H1 (cell line): ENCODE measurements around the gene ALDH4A1. TPM values are rescaled to one million over a fixed set of nuclear protein-coding genes. Genes with fewer than 3 reads are reported as not detected.

Experiments
- CTCF ChIA-PET: fragments of 300-600 bp; sonication (Branson Sonifier 250); formaldehyde crosslinking; loops from one replicate; lab custom pipeline; 2021; ENCODE audit not compliant: partially characterized antibody; lab: Charles Lee
- POLR2A ChIA-PET: fragments of 300-600 bp; sonication (Branson Sonifier 250); formaldehyde crosslinking; loops from one replicate; lab custom pipeline; 2021; ENCODE audit warnings: inconsistent platforms; ENCODE audit not compliant: partially characterized antibody; lab: Charles Lee
- DNase-seq, 2 experiments: peaks; one replicate each; pipeline versions ENCODE4 v3.0.0 to v3.0.0-alpha.2; 2010 to 2022; ENCODE audit warnings: low spot score in 2 of 2, low read depth in 1 of 2, mixed read lengths in 1 of 2
- FAIRE-seq: peaks from 2 replicates; lab custom pipeline; 2011; peaks lifted over from hg19 to GRCh38; lab: Jason Lieb, UNC
- H2AFZ ChIP-seq: 2 replicates; pipeline ENCODE4 v1.8.1; 2012; ENCODE audit warnings: low read length, inconsistent platforms
- H2AK5ac ChIP-seq: 2 replicates; pipeline ENCODE4 v1.6.1; 2013; ENCODE audit warnings: low read depth, low read length
- H2BK120ac ChIP-seq: replicated peaks from 2 replicates; pipeline ENCODE3; 2013; ENCODE audit warnings: low read depth, low read length, inconsistent platforms
- H2BK12ac ChIP-seq: 2 replicates; pipeline ENCODE4 v1.6.1; 2013; ENCODE audit warnings: low read depth, low read length
- H2BK15ac ChIP-seq: 2 replicates; pipeline ENCODE4 v1.6.1; 2013; ENCODE audit warnings: low read length
- H2BK20ac ChIP-seq: 2 replicates; pipeline ENCODE4 v1.6.1; 2013; ENCODE audit warnings: low read length
- H2BK5ac ChIP-seq: 2 replicates; pipeline ENCODE4 v1.6.1; 2013; ENCODE audit warnings: low read depth, low read length
- H3K14ac ChIP-seq: 2 replicates; pipeline ENCODE4 v1.6.1; 2013; ENCODE audit warnings: inconsistent platforms; ENCODE audit not compliant: insufficient read length
- H3K18ac ChIP-seq: 2 replicates; pipeline ENCODE4 v1.6.1; 2013; ENCODE audit warnings: low read length; ENCODE audit errors: extremely low read depth
- H3K23ac ChIP-seq: 2 replicates; pipeline ENCODE4 v1.6.1; 2013; ENCODE audit warnings: inconsistent platforms; ENCODE audit not compliant: insufficient read length
- H3K23me2 ChIP-seq: 2 replicates; pipeline ENCODE4 v1.6.1; 2013; ENCODE audit warnings: low read depth, low read length
- H3K27ac ChIP-seq: 2 replicates; pipeline ENCODE4 v1.6.1; 2011; ENCODE audit warnings: low read depth, low read length, inconsistent platforms
- H3K27me3 ChIP-seq, 4 experiments: replicated peaks in 1 of 4; 1 replicate in 1 of 4; 2 replicates in 3 of 4; pipeline versions ENCODE4 v1.6.1 to v1.8.1; 2011 to 2013; ENCODE audit warnings: low read length in 3 of 4, mild to moderate bottlenecking in 3 of 4, inconsistent platforms in 2 of 4, mixed read lengths in 2 of 4, moderate library complexity in 1 of 4; ENCODE audit not compliant: control insufficient read depth in 3 of 4, insufficient read depth in 3 of 4; ENCODE audit errors: extremely low read depth in 1 of 4
- H3K36me3 ChIP-seq, 4 experiments: 2 replicates each; pipeline versions ENCODE4 v1.6.1 to v1.8.1; 2011 to 2013; ENCODE audit warnings: mild to moderate bottlenecking in 4 of 4, low read length in 3 of 4, moderate library complexity in 2 of 4, control low read depth in 1 of 4, inconsistent platforms in 1 of 4; ENCODE audit not compliant: insufficient read depth in 4 of 4, control insufficient read depth in 2 of 4
- H3K4ac ChIP-seq: replicated peaks from 2 replicates; pipeline ENCODE3; 2013; ENCODE audit warnings: low read length, low read depth, mixed read lengths, inconsistent platforms; ENCODE audit not compliant: insufficient read length
- H3K4me1 ChIP-seq, 4 experiments: replicated peaks in 1 of 4; 1 replicate in 1 of 4; 2 replicates in 3 of 4; pipeline versions ENCODE4 v1.6.1 to v1.8.1; 2011 to 2013; ENCODE audit warnings: low read length in 3 of 4, inconsistent platforms in 2 of 4, mixed read lengths in 1 of 4; ENCODE audit not compliant: insufficient read depth in 4 of 4, control insufficient read depth in 3 of 4
- H3K4me2 ChIP-seq, 2 experiments: 2 replicates each; pipeline versions ENCODE4 v1.6.1 to v1.8.1; 2011 to 2013; ENCODE audit warnings: low read depth in 2 of 2, low read length in 2 of 2, control low read depth in 1 of 2, inconsistent platforms in 1 of 2, mild to moderate bottlenecking in 1 of 2; ENCODE audit not compliant: insufficient read depth in 1 of 2
- H3K4me3 ChIP-seq, 4 experiments: fragments of 200-600, 300-600 bp in 1 of 4; sonication (generic), shearing (Covaris generic), sonication (Bioruptor Twin) in 1 of 4; 2 replicates each; pipeline versions ENCODE4 v1.5.1 to v1.8.1; 2011 to 2016; ENCODE audit warnings: low read length in 4 of 4, low read depth in 3 of 4, control low read depth in 2 of 4, inconsistent platforms in 2 of 4, mild to moderate bottlenecking in 2 of 4, mixed read lengths in 1 of 4, moderate library complexity in 1 of 4; ENCODE audit not compliant: insufficient read depth in 2 of 4; ENCODE audit errors: extremely low read depth in 1 of 4
- H3K56ac ChIP-seq: replicated peaks from 2 replicates; pipeline ENCODE3; 2013; ENCODE audit warnings: low read depth, mild to moderate bottlenecking, mixed read lengths, low read length, inconsistent platforms; ENCODE audit not compliant: insufficient read length
- H3K79me1 ChIP-seq: 2 replicates; pipeline ENCODE4 v1.6.1; 2013; ENCODE audit warnings: low read depth, low read length, control low read depth
- H3K79me2 ChIP-seq, 2 experiments: 2 replicates each; pipeline versions ENCODE4 v1.6.1 to v1.8.1; 2012 to 2013; ENCODE audit warnings: low read length in 2 of 2, mild to moderate bottlenecking in 2 of 2, inconsistent platforms in 1 of 2; ENCODE audit not compliant: insufficient read depth in 2 of 2, control insufficient read depth in 1 of 2
- H3K9ac ChIP-seq, 4 experiments: replicated peaks in 1 of 4; 1 replicate in 1 of 4; 2 replicates in 3 of 4; pipeline versions ENCODE4 v1.6.1 to v1.8.1; 2011 to 2013; ENCODE audit warnings: low read depth in 3 of 4, low read length in 3 of 4, control low read depth in 2 of 4, mild to moderate bottlenecking in 2 of 4, moderate library complexity in 2 of 4, inconsistent platforms in 1 of 4; ENCODE audit errors: extremely low read depth in 1 of 4
- H3K9me3 ChIP-seq, 2 experiments: 2 replicates each; pipeline versions ENCODE4 v1.6.1 to v1.8.1; 2012 to 2013; ENCODE audit warnings: mild to moderate bottlenecking in 2 of 2, moderate library complexity in 2 of 2, control low read depth in 1 of 2, inconsistent platforms in 1 of 2, low read depth in 1 of 2, low read length in 1 of 2, mixed read lengths in 1 of 2; ENCODE audit not compliant: insufficient read depth in 2 of 2
- H4K20me1 ChIP-seq, 2 experiments: replicated peaks in 1 of 2; 2 replicates each; pipeline versions ENCODE3 to v1.8.1; 2011 to 2013; ENCODE audit warnings: inconsistent platforms in 2 of 2, low read length in 2 of 2, mild to moderate bottlenecking in 1 of 2; ENCODE audit not compliant: insufficient read depth in 2 of 2, control insufficient read depth in 1 of 2
- H4K5ac ChIP-seq: 2 replicates; pipeline ENCODE4 v1.6.1; 2013; ENCODE audit warnings: low read length, low read depth, mixed read lengths, inconsistent platforms; ENCODE audit not compliant: insufficient read length
- H4K8ac ChIP-seq: 2 replicates; pipeline ENCODE4 v1.8.0; 2013; ENCODE audit warnings: mild to moderate bottlenecking, moderate library complexity, low read length, inconsistent platforms; ENCODE audit not compliant: insufficient read depth; ENCODE audit errors: extremely low read depth
- H4K91ac ChIP-seq: replicated peaks from 2 replicates; pipeline ENCODE3; 2013; ENCODE audit warnings: low read length, mixed read lengths, inconsistent platforms; ENCODE audit not compliant: insufficient read length
- BCL11A ChIP-seq, 2 experiments: IDR thresholded peaks; one replicate each; pipeline ENCODE4 v1.6.1; 2011; ENCODE audit warnings: low read depth in 2 of 2, low read length in 2 of 2, mild to moderate bottlenecking in 2 of 2
- CBX5 ChIP-seq: fragments of 300-800, 300-1000 bp; sonication (generic); IDR thresholded peaks from 2 replicates; pipeline ENCODE4 v1.7.1; 2016; ENCODE audit warnings: antibody characterized with exemption, low read length, low read depth
- CHD2 ChIP-seq: IDR thresholded peaks from 2 replicates; pipeline ENCODE4 v1.6.1; 2012; ENCODE audit warnings: low read length, improper control_type of control experiment
- EP300 ChIP-seq, 2 experiments: IDR thresholded peaks; 1 replicate in 1 of 2; 2 replicates in 1 of 2; pipeline ENCODE4 v1.6.1; 2011 to 2012; ENCODE audit warnings: low read depth in 2 of 2, low read length in 2 of 2, mild to moderate bottlenecking in 2 of 2, borderline replicate concordance in 1 of 2, inconsistent platforms in 1 of 2, moderate library complexity in 1 of 2
- FOSL1 ChIP-seq: IDR thresholded peaks from 2 replicates; pipeline ENCODE4 v1.6.1; 2011; ENCODE audit warnings: mild to moderate bottlenecking, low read depth, low read length, moderate library complexity; ENCODE audit not compliant: insufficient read depth
- JUN ChIP-seq: IDR thresholded peaks from 2 replicates; pipeline ENCODE4 v1.6.1; 2011; ENCODE audit warnings: low read depth, mild to moderate bottlenecking, improper control_type of control experiment, low read length
- KDM4A ChIP-seq: IDR thresholded peaks from one replicate; pipeline ENCODE4 v1.7.1; 2012; ENCODE audit warnings: low read depth, mild to moderate bottlenecking, moderate library complexity, low read length, inconsistent platforms; ENCODE audit not compliant: severe bottlenecking
- MAFK ChIP-seq: IDR thresholded peaks from 2 replicates; pipeline ENCODE4 v1.6.1; 2012; ENCODE audit warnings: low read depth, mild to moderate bottlenecking, improper control_type of control experiment, low read length
- POLR2AphosphoS5 ChIP-seq: IDR thresholded peaks from 2 replicates; pipeline ENCODE4 v1.6.1; 2011; ENCODE audit warnings: low read depth, low read length
- RBBP5 ChIP-seq: IDR thresholded peaks from 2 replicates; pipeline ENCODE4 v1.7.1; 2012; ENCODE audit warnings: low read depth, mild to moderate bottlenecking, inconsistent platforms, low read length, moderate library complexity, borderline replicate concordance
- SIN3A ChIP-seq, 2 experiments: IDR thresholded peaks in 1 of 2; conservative IDR thresholded peaks in 1 of 2; 2 replicates each; pipeline ENCODE4 v1.6.1; 2011 to 2012; ENCODE audit warnings: low read length in 2 of 2, improper control_type of control experiment in 1 of 2, low read depth in 1 of 2, mild to moderate bottlenecking in 1 of 2
- SIX5 ChIP-seq: IDR thresholded peaks from 2 replicates; pipeline ENCODE4 v1.6.1; 2011; ENCODE audit warnings: mild to moderate bottlenecking, low read depth, low read length
- TAF1 ChIP-seq: IDR thresholded peaks from 2 replicates; pipeline ENCODE4 v1.6.1; 2011; ENCODE audit warnings: mild to moderate bottlenecking, low read depth, low read length
- TCF12 ChIP-seq: IDR thresholded peaks from 2 replicates; pipeline ENCODE4 v1.6.1; 2011; ENCODE audit warnings: low read depth, mild to moderate bottlenecking, low read length
- WGBS, 2 experiments: shearing (Covaris generic) in 1 of 2; methylation state at CpG; one replicate each; pipeline versions ENCODE4 v1.1.6 to v1.1.7; 2013 to 2015; ENCODE audit warnings: low lambda C conversion rate in 2 of 2, mixed read lengths in 2 of 2, inconsistent platforms in 1 of 2, low coverage in 1 of 2, missing lambda C conversion rate in 1 of 2; ENCODE audit not compliant: insufficient replicate concordance in 2 of 2, insufficient coverage in 1 of 2, insufficient read length in 1 of 2; ENCODE audit errors: extremely low coverage in 1 of 2, missing lambda C conversion rate in 1 of 2; 5-methylcytosine and 5-hydroxymethylcytosine counted together
- polyA plus RNA-seq, 7 experiments: library from polyadenylated mRNA; depleted of rRNA in 3 of 7; stranded (reverse) in 5 of 7; unstranded in 2 of 7; fragments of >200 nt in 5 of 7; fragments of 200-250 nt in 2 of 7; gene quantifications; 1 replicate in 5 of 7; 2 replicates in 1 of 7; 4 replicates in 1 of 7; pipeline versions ENCODE4 v1.2.1 to v1.2.3, GENCODE V29; 2011 to 2013; ENCODE audit warnings: missing spikeins in 2 of 7, mixed read lengths in 2 of 7
- total RNA-seq: library from RNA; stranded (reverse); fragmentation: NEBNext Ultra II Directional; extraction: Animal tissue kit (Norgen Biotek cat#: 25700); gene quantifications from 2 replicates; pipeline ENCODE4 v1.2.1, GENCODE V29; 2021

ALDH4A1 gene
- total and polyA plus RNA-seq, 2 of the 8 experiments (the other 6 are each of a cell fraction or from before 2014, with no cell fraction given), result 30.3 to 35.9 TPM

- Histone ChIP-seq H3K23me2 (no peaks in the 10 kb centered on the region), H3K27ac (no peak overlapping the region), H3K23ac (no peak overlapping the region), H4K91ac (no peak overlapping the region), H4K20me1 (peaks cover 0 to 8% of the 10 kb centered on the region in 2 experiments), H3K27me3 (no peaks in the 10 kb centered on the region), H3K14ac (no peak overlapping the region), H3K9ac (no peak overlapping the region), H3K56ac (no peak overlapping the region), H4K5ac (no peak overlapping the region), H3K36me3 (peaks cover 0 to 11% (median 2%) of the 10 kb centered on the region in 4 experiments; a peak in 4 of 8 replicates), H4K8ac (no peak overlapping the region), H2AK5ac (no peak overlapping the region), H2AFZ (no peak overlapping the region), H3K4ac (no peak overlapping the region), H2BK12ac (no peak overlapping the region), H2BK20ac (no peak overlapping the region), H2BK120ac (no peak overlapping the region), H3K79me1 (no peaks in the 10 kb centered on the region), H3K79me2 (no peaks in the 10 kb centered on the region), H3K18ac (no peak overlapping the region), H3K4me1 (peaks cover 0 to 6% (median 4%) of the 10 kb centered on the region in 4 experiments; a peak in 4 of 7 replicates), H3K4me2 (no peak overlapping the region), H3K9me3 (no peaks in the 10 kb centered on the region), H2BK5ac (no peak overlapping the region), H3K4me3 (no peak overlapping the region), H2BK15ac (no peak overlapping the region)
- no peak for DNase-seq
- 65% methylated on average over 4 of the region's 4 CpGs; no CpG with 5 or more reads in 1 of the 2 experiments for WGBS, 2 experiments
- no peak for FAIRE-seq
- ChIA-PET POLR2A (interaction anchor here (1.4 kb wide), 1 partner anchor 9 kb away, joined by 5 read pairs; no protein-coding TSS in a partner anchor), CTCF (interaction anchor here (0.6 to 14.4 kb wide), 45 partner anchors 8 to 298 kb away, joined by 3 to 131 read pairs (median 4); partner anchors contain the start of gene ALDH4A1)
- TF ChIP-seq RBBP5 (no peak), BCL11A (IDR thresholded peaks at IDR 0.05; ENCODE audit: low read depth in 2 of 2, low read length in 2 of 2) (no peak), SIN3A (conservative IDR thresholded peaks at IDR 0.05 in 1 of 2, IDR thresholded peaks at IDR 0.05 in 1 of 2; ENCODE audit: low read depth in 1 of 2, low read length in 2 of 2) (no peak), TCF12 (no peak), TAF1 (no peak), EP300 (IDR thresholded peaks at IDR 0.05; ENCODE audit: borderline replicate concordance in 1 of 2, low read depth in 2 of 2, low read length in 2 of 2) (no peak), MAFK (no peak), JUN (no peak), CBX5 (no peak), SIX5 (no peak), CHD2 (no peak), FOSL1 (no peak), POLR2AphosphoS5 (no peak), KDM4A (no peak)
Observed at GRCh38 chr1:18884419-18884717, 18.0 kb downstream of the ALDH4A1 start.
